ENCODE data around the gene PTPRE.
"Not testable (repeated sequence)": the region's sequence is repeated elsewhere in the genome, so short reads cannot be mapped to it uniquely, and the experiment has no call there.

Gene PTPRE

GRCh38 chr10:127982601-127983000 is 75.7 kb downstream of the PTPRE start:
- DNase-seq (ENCODE audit: low read depth) = no peak

- no peak for DNase-seq (ENCODE audit: low read depth)
Observed at GRCh38 chr10:127983344-127984100, 76.6 kb downstream of the PTPRE start.

GRCh38 chr10:127984945-127985344 is 78.0 kb downstream of the PTPRE start:
- DNase-seq (ENCODE audit: low read depth) = no peak

GRCh38 chr10:127986531-127987466 is 79.9 kb downstream of the PTPRE start:
- no peak for DNase-seq (ENCODE audit: low read depth)

GRCh38 chr10:127987467-127988380 is 80.8 kb downstream of the PTPRE start:
- no peak for DNase-seq (ENCODE audit: low read depth)

- no peak for DNase-seq (ENCODE audit: low read depth)
Observed at GRCh38 chr10:127989481-127990012, 82.6 kb downstream of the PTPRE start.

GRCh38 chr10:127990132-127990788 is 83.4 kb downstream of the PTPRE start:
- not testable (repeated sequence) for DNase-seq (ENCODE audit: low read depth)

- peak; percentile 27 for DNase-seq (ENCODE audit: low read depth)
Observed at GRCh38 chr10:127990846-127991542, 84.1 kb downstream of the PTPRE start.

- no peak for DNase-seq (ENCODE audit: low read depth)
Observed at GRCh38 chr10:127991543-127992255, 84.8 kb downstream of the PTPRE start.

GRCh38 chr10:127992376-127992775 is 85.5 kb downstream of the PTPRE start:
- DNase-seq (ENCODE audit: low read depth) = no peak

- no peak for DNase-seq (ENCODE audit: low read depth)
Observed at GRCh38 chr10:127993056-127993690, 86.3 kb downstream of the PTPRE start.

- DNase-seq (ENCODE audit: low read depth) = no peak
Observed at GRCh38 chr10:127995939-127996338, 89.0 kb downstream of the PTPRE start.

- no peak for DNase-seq (ENCODE audit: low read depth)
Observed at GRCh38 chr10:127996586-127996985, 89.7 kb downstream of the PTPRE start.

- DNase-seq (ENCODE audit: low read depth) = no peak
Observed at GRCh38 chr10:127997271-127997670, 90.4 kb downstream of the PTPRE start.

GRCh38 chr10:127997937-127998336 is 91.0 kb downstream of the PTPRE start:
- no peak for DNase-seq (ENCODE audit: low read depth)

- DNase-seq (ENCODE audit: low read depth) = no peak
Observed at GRCh38 chr10:127998501-127999144, 91.7 kb downstream of the PTPRE start.

- no peak for DNase-seq (ENCODE audit: low read depth)
Observed at GRCh38 chr10:127999297-128000129, 92.6 kb downstream of the PTPRE start.

Measured in stimulated activated CD8-positive, alpha-beta memory T cell treated with anti-CD3 and anti-CD28 coated beads, Interleukin-12 subunit alpha, Interleukin-12 subunit beta, amount 100 ng/mL, for 4 hours (primary cell).